Ovary (tissue), 9 donors: ENCODE data around the gene KIF16B. TPM values are rescaled to one million over a fixed set of nuclear protein-coding genes. Genes with fewer than 3 reads are reported as not detected.

Experiments used
- DNase-seq, 5 donors: peaks; one replicate each; pipeline ENCODE4 v3.0.0-alpha.2; 2019 to 2020
- H3K27ac ChIP-seq, 2 donors: fragments of 200-600 bp; one replicate each; pipeline versions ENCODE4 v1.5.1 to v1.8.0; 2019 to 2022
- H3K27me3 ChIP-seq: fragments of 200-600 bp; one replicate; pipeline ENCODE4 v1.8.0; 2022
- H3K36me3 ChIP-seq: fragments of 200-600 bp; sonication (generic); one replicate; pipeline ENCODE4 v1.5.1; 2019
- H3K4me1 ChIP-seq: one replicate; pipeline ENCODE4 v1.8.1; 2013; ENCODE audit warnings: mild to moderate bottlenecking, moderate library complexity; ENCODE audit not compliant: insufficient read depth
- H3K4me3 ChIP-seq: fragments of 200-600 bp; sonication (generic); one replicate; pipeline ENCODE4 v1.5.1; 2017
- H3K9me3 ChIP-seq, 2 donors: fragments of 200-600 bp in 1 of 2; sonication (generic) in 1 of 2; one replicate each; pipeline versions ENCODE4 v1.5.1 to v1.8.1; 2013 to 2019; ENCODE audit warnings: mild to moderate bottlenecking in 1 of 2, moderate library complexity in 1 of 2
- CTCF ChIP-seq, 3 donors: fragments of 450-650 bp in 2 of 3; fragments of 200-600 bp in 1 of 3; IDR thresholded peaks; one replicate each; pipeline versions ENCODE4 v1.5.1 to v1.8.0; 2016 to 2022; ENCODE audit warnings: antibody characterized with exemption in 3 of 3, mild to moderate bottlenecking in 1 of 3
- EP300 ChIP-seq: sonication (generic); formaldehyde crosslinking; IDR thresholded peaks from one replicate; pipeline ENCODE4 v1.6.1; 2017; ENCODE audit warnings: antibody characterized with exemption
- POLR2A ChIP-seq: fragments of 450-650 bp; IDR thresholded peaks from one replicate; pipeline ENCODE4 v1.6.1; 2017; ENCODE audit warnings: antibody characterized with exemption, mild to moderate bottlenecking, moderate library complexity
- WGBS, 3 donors: extraction: QIAGEN DNeasy Blood & Tissue Kit in 1 of 3; methylation state at CpG; one replicate each; pipeline versions ENCODE4 v1.1.5 to v1.1.7; 2013 to 2017; 5-methylcytosine and 5-hydroxymethylcytosine counted together
- intact Hi-C, 4 donors: fragments of 100-400 bp; cut with DNase I; formaldehyde crosslinking; loops; one replicate each; pipeline versions ENCODE4 v1.11.0 to v1.15.1; 2022 to 2023
- polyA plus RNA-seq, 2 donors: library from polyadenylated mRNA; stranded (reverse); fragments of 200-250 nt in 1 of 2; fragments of 350-450 nt in 1 of 2; fragmentation: Illumina TruSeq in 1 of 2; extraction: RNeasy Lipid Tissue Mini Kit (QIAGEN cat#74804) in 1 of 2; gene quantifications; one replicate each; pipeline ENCODE4 v1.2.3, GENCODE V29; 2013 to 2014
- total RNA-seq, 7 donors: library from RNA; depleted of rRNA in 2 of 7; stranded (reverse); fragments of >200 nt in 2 of 7; fragmentation: NEBNext Ultra II Directional in 3 of 7; extraction: Animal tissue kit (Norgen Biotek cat#: 25700) in 3 of 7; gene quantifications; one replicate each; pipeline versions ENCODE4 v1.1.0 to v1.2.4, GENCODE V29; 2016 to 2023
- donor health status: DM: no; HTN: no; CAD: no; lungs with moderate emphysema.
- donor health status: DM: no; HTN: no; CAD: no.
- donor health status: Bipolar disorder and iron deficiency.
- donor health status: DM: yes; HTN: yes; CAD: no.
- donor health status: DM: no; HTN: no; CAD: no.
- donor health status: DM: yes; HTN: yes; CAD: no.

The KIF16B gene
- total and polyA plus RNA-seq, 9 donors: 10.9 to 28.1 (median 20.2) TPM

GRCh38 chr20:16394784-16395183 lies 178.5 kb downstream of the KIF16B start:
- H3K27me3 ChIP-seq: no peaks in the 10 kb centered on the region
- H3K36me3 ChIP-seq: no peaks in the 10 kb centered on the region
- TF ChIP-seq EP300: no peak
- no peak for TF ChIP-seq POLR2A
- TF ChIP-seq CTCF (IDR thresholded peaks at IDR 0.05): no peak
- WGBS, 3 donors: 63 to 92% (median 71%) methylated on average over 4 of the region's 4 CpGs
- intact Hi-C loops: no loop called here
- DNase-seq: no peak
- H3K4me3 ChIP-seq: no peak overlapping the region
- no peaks in the 10 kb centered on the region for H3K9me3 ChIP-seq
- H3K27ac ChIP-seq: no peak overlapping the region
- peaks cover 4% of the 10 kb centered on the region for H3K4me1 ChIP-seq

GRCh38 chr20:16393836-16394235 lies 179.4 kb downstream of the KIF16B start:
- H3K4me1 ChIP-seq: peaks cover 4% of the 10 kb centered on the region
- 66 to 98% (median 84%) methylated on average over 3 of the region's 3 CpGs for WGBS, 3 donors
- intact Hi-C loops: no loop called here
- DNase-seq: no peak
- H3K27me3 ChIP-seq: no peaks in the 10 kb centered on the region
- TF ChIP-seq CTCF (IDR thresholded peaks at IDR 0.05) (no peak), POLR2A (no peak)
- no peaks in the 10 kb centered on the region for H3K9me3 ChIP-seq
- no peaks in the 10 kb centered on the region for H3K36me3 ChIP-seq
- H3K27ac ChIP-seq: no peak overlapping the region
- no peak overlapping the region for H3K4me3 ChIP-seq

GRCh38 chr20:16393297-16393696 lies 180.0 kb downstream of the KIF16B start:
- Histone ChIP-seq H3K36me3 (no peaks in the 10 kb centered on the region), H3K9me3 (no peaks in the 10 kb centered on the region), H3K4me3 (no peak overlapping the region), H3K27ac (no peak overlapping the region), H3K4me1 (peaks cover 4% of the 10 kb centered on the region), H3K27me3 (no peaks in the 10 kb centered on the region)
- TF ChIP-seq EP300: no peak
- no peak for TF ChIP-seq CTCF (IDR thresholded peaks at IDR 0.05)
- TF ChIP-seq POLR2A: no peak
- no peak for DNase-seq
- 67 to 71% (median 71%) methylated on average over 2 of the region's 2 CpGs for WGBS, 3 donors
- intact Hi-C loops: no loop called here

DNA sequence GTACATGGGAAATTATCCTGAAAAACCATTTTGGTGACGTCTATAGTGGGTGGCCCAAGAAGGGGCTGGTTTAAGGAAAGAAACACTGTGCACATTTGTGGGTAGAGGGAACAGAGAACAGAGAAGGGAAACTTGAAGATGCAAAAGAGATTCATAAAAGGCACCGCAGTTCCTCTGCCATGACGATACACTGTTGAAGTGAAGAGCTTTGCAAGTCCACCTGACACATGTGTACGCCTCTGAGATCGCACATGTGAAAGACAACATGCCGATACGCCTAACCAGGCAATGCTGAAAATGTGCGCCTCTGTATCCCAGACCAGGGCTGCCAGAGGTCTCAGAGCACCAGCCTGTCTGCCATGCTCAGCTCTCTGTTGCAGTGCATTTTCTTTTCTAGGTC lies 180.9 kb downstream of the KIF16B start:
- Histone ChIP-seq H3K4me1 (peaks cover 2% of the 10 kb centered on the region), H3K36me3 (no peaks in the 10 kb centered on the region), H3K27ac (no peak overlapping the region), H3K27me3 (no peaks in the 10 kb centered on the region), H3K9me3 (no peaks in the 10 kb centered on the region), H3K4me3 (no peak overlapping the region)
- no peak for DNase-seq
- intact Hi-C loops: no loop called here
- TF ChIP-seq POLR2A (no peak), EP300 (no peak), CTCF (IDR thresholded peaks at IDR 0.05) (no peak)
- 95 to 99% (median 97%) methylated on average over 8 of the region's 8 CpGs for WGBS, 3 donors

- TF ChIP-seq CTCF (IDR thresholded peaks at IDR 0.05) (no peak), EP300 (no peak)
- H3K4me3 ChIP-seq: no peak overlapping the region
- no peaks in the 10 kb centered on the region for H3K4me1 ChIP-seq
- H3K27ac ChIP-seq: no peak overlapping the region
- no peak for DNase-seq
- no peaks in the 10 kb centered on the region for H3K27me3 ChIP-seq
- H3K9me3 ChIP-seq: no peaks in the 10 kb centered on the region
- 72 to 77% (median 73%) methylated on average over 4 of the region's 4 CpGs for WGBS, 3 donors
- H3K36me3 ChIP-seq: no peaks in the 10 kb centered on the region
- intact Hi-C loops: no loop called here
Measured at GRCh38 chr20:16390991-16391390, 182.3 kb downstream of the KIF16B start.
